ENCODE results near the gene CUX1.

The CUX1 gene

DNA sequence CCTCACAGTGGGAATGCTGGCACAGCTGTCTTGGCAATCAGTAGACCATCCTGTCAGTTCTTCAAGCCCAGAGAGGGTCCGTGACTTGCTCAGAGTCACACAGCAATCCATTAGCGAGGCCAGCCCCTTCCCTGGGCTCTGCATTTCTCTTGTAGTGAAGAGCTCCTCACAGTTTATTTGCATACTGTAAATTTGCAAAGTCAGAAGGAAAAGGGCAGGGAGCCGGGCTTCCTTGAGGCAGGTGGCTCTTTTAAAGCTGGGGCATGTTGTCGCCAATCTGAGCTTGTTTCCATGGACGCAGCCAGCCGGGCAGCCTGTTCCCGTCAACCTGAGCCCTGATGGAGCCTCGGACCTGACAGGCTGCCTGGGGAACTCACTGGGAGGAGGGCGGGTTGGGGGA, 123.4 kb downstream of the CUX1 start:
- DNase-seq = peak; percentile 34

DNA sequence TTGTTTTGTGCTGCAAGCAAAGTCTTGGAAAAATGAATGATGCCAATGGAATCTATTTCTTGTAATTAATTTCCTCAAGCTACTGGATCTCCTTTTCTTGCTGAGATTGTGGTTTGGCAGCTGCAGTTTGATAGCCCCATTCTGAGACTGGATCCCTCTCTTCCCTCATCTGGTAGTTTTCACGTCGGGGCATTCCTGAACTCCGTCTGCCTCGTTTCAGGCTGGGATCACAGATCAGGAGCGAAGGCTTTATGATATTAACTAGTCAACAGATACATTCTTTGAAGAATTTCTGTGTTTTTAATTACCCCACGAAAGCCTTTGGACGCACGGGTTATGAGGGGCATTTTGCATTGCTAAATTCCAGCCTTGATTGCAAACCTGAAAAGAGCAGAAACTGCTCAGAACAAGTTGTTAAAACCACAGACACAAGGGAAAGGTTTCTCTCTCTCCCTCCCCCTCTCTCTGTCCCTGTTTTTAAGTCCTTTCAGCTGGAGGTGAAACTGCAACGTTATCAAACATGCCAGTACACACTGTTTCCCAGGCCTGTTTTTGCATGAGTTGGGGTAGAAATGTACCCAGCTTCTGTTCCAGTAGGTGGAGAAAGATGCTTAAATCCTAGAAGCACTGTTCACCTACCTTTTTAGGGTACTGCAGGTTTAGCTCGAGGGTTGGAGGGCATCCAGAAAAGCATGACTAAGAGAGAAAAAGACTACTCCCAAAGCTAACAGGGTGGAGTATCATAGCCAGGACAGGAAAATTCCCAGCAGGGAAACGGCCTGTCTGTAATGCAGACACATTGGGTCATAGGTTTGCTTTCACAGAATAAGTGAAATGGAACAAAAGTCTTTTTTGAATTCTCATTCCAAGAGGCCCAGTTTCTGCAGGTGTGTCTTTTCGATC, 124.3 kb downstream of the CUX1 start:
- no peak for DNase-seq

DNA sequence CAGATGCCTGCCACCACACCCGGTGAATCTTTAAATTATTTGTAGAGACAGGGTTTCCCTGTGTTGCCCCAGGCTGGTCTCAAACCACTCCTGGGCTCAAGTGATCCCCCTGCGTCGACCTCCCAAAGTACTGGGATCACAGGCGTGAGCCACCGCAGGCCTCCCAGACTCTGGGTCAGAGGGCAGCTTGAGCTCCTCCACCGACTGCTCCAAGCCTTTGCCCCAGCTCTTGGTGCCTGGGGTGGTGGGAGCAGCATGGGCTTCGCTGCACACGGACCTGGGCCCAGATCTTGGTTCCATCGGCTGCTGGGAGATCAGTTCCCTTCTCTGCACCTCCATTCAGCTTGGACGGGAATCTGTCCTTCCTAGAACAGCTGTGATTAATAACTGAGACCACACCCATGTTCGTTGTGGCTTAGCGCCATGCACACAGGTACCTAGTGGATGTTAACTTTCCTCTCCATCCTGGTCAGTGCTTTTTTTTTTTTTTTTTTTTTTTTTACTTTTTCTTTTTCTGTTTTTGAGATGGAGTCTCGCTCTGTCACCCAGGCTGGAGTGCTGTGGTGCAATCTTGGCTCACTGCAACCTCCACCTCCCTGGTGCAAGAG, 125.3 kb downstream of the CUX1 start:
- no peak for DNase-seq

DNA sequence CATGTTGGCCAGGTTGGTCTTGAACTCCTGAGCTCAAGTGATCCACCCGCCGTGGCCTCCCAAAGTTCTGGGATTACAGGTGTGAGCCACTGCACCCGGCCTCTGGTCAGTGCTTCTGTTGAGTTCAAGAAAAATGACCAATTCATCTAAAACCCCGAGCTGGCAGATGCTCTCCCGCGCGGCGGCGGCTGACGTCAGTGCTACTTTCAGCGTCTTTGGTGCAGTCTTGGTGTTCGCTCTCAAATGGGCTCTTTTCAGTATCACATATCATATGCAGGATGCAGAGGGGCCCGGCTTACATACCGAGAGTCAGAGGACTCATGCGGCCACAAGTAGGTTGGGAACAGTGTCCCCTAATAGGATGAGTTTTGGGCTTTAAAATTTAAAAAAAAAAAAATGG, 125.9 kb downstream of the CUX1 start:
- DNase-seq = no peak

DNA sequence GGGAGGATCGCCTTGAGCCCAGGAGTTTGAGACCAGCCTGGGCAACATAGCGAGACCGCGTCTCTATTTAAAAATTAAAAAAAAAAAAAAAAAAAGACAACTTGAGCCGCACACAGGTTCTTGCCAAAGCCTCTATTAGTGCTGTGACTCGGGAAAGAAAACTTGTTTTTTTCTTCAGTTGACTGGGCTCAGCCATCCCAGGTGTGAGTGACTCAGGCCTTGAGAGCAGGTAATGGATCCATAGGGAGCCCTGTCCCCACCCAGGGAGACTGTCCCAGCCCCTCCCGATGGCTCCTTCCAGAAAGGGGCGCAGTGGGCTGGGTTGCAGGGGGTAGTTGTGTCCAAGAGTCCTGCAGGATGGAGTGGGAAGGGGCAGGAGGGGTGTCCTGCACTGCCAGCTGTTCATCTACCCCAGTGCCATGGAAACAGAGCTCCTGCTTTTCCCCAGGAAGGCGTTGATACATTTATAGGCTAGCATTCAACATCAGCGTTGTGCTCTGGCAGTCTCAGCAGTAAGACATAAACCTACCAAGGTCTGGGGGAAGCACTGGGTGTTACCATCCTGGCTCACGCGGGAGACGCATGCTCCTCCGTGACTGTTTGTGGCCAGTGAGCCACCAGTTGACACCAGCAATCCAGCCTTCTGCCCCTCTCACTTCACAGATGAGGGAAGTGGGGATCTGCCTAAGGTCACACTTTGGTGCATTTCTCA, 126.6 kb downstream of the CUX1 start:
- no peak for DNase-seq

DNA sequence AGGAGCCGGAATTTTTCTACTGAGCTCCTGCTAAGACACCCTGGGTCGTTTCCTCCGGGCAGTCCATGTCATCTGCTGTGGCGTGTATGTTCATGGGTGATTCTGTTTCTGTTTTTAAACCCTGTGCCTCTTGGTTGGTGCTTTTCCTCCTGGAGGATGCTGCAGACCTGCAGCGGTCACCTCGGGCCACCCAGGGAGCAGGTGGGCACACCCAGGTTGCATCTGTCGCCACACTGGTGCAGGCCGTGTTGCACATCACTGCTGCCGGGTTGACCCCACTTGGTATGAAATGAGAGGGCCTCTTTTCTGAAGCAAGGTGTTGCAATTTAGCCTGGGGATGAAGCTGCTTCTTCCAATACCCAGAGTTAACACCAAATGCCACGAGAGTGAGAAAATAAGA, 127.2 kb downstream of the CUX1 start:
- DNase-seq = no peak

DNA sequence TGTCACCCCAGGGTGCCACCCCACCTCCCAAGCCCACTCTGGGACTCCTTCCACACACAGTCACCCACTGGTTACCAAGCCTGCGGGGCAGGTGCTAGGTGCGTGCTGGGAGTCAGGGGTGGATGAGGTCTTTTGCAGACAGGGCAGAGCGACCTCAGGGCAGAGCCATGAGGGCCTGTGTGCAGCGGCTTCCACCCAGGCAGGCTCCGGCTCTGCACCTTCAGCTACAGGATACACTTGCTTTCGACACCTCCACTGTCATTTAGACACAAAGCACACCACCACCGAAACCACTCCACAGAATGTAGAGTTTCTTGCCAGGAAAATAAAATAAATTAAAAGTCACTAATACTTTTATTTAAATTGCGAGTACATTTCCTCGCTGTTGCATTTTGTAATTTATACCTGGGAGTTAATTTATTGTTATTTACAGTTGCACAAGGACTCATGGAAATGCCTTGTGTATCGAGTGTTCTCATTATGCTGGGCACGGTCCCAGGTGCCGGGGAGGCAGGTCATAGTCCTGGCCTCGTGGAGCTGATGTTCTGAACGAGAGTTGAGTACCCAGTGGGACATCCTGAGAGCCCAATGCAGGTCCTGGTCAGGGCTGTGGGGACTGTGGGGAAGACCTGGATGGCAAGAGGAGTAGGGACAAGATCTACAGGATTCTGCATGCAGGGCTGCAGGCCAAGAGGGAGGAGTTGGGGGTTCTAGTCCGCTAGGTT, 127.8 kb downstream of the CUX1 start:
- no peak for DNase-seq

DNA sequence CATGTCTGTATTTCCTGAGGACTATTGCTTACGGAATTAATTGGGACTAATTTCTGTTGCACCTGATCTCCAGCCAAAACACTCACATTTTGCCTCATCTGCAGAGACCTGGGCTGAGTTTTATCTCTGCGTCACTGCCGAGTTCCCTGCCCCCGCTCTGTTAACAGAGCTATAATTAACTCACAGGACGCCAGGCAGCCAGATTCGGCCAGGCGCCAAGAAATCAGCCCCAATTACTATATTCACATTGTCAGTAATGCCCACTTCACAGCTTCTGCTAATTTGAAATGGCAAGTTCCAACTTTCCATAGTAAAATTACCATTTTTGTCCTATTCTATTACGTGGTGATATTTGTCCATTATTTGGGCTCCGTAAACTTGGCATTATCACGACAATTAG, 130.5 kb downstream of the CUX1 start:
- DNase-seq = peak; percentile 3

DNA sequence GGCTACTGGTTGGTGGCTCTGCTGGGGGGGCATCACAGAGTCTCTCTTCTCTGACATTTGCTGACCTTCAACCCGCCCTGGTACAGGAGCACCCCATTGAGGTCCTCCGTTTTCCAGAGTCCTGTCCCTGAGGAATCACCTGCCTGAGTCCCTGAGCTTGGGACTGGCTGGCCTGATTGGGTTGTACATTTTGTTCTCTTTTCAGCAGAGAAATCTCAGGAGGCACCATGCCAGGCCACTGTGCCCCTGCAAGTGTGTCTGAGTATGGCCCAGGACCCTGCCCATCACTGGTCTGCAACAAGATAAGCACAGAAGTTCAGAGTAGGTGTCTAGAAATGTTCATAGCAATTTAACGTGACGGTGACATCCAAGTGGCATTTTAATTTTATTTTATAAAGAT, 131.2 kb downstream of the CUX1 start:
- DNase-seq = no peak

DNA sequence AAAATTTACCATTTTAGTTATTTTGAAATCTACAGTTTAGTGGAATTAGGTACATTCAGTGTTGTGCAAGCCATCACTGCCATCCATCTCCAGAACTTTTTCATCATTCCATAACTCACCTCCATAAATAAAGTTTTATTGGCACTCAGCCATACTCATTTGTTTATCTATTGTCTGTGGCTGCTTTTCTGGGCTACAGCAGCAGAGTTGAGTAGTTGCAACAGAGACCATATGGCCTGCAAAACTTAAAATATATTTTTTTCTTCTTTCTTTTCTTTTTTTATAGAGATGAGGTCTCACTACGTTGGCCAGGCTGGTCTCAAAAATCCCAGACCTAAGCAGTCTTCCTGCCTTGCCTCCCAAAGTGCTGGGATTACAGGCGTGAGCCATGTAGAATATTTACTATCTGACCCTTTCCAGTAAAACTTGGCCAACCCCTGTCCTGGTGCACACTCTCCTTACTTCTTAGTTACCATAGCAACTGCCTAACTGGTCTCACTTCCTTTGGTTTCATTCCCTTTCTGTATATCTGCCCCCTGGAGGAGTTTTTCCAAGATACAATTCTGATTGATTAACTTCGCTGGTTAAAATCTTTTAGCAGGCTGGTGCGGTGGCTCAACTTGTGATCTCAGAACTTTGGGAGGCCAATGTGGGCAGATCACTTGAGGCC, 133.2 kb downstream of the CUX1 start:
- DNase-seq = no peak

DNA sequence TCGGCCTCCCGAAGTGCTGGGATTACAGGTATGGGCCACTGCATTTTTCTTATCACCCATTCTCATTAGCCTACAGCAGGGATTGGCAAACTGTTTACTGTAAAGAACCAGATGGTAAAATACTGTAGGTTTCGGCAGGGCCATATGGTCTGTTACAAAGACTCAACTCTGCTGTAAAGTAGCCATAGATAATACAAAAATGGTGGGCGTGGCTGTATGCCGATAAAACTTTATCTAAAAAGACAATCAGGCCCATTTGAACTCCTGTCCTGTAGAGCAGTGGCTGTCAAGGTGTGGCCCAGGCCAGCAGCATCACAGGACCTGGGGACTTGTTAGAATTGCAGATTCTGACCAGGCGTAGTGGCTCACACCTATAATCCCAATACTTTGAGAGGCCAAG, 134.3 kb downstream of the CUX1 start:
- no peak for DNase-seq

DNA sequence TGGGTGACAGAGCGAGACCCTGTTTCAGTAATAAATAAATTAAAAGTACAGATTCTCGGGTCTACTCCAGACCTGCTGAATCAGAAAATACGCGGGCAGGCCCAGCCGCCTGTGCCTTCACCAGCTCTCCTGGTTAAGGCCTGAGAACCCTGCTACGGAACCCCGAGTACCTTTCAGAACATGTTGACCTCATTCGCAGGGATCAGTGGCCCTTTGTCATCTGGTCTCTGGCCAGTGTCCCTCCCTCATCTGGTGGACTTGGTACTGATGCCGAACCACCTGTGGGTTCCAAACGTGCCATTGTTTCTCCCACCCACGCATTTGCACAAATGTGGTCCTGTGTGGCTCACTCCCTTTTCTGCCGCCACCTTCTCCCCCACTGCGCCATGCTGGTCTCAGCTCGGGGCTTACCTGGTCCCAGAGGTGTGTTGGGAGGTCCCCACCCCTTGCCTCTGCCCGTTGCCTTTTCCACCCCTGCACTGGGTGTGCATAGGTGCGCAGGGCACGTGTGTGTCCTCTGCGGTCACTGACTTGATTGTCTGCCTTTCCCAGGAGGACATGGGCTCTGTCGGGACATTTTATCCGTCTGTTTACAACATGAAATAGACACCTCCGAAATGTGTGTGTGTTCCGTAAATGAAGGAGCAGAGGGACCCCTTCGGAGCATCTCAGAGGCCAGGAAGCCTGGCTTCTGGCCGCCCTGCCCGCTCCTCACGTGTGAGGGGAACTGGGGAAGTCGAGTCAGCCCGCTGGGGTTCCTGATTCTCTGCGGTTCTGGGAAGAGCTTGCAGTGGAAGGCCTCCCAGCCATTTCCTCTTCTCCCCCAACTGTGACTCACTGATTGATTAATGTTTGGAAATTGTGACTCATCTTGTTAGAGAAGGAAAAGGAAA, 135.2 kb downstream of the CUX1 start:
- no peak for DNase-seq

DNA sequence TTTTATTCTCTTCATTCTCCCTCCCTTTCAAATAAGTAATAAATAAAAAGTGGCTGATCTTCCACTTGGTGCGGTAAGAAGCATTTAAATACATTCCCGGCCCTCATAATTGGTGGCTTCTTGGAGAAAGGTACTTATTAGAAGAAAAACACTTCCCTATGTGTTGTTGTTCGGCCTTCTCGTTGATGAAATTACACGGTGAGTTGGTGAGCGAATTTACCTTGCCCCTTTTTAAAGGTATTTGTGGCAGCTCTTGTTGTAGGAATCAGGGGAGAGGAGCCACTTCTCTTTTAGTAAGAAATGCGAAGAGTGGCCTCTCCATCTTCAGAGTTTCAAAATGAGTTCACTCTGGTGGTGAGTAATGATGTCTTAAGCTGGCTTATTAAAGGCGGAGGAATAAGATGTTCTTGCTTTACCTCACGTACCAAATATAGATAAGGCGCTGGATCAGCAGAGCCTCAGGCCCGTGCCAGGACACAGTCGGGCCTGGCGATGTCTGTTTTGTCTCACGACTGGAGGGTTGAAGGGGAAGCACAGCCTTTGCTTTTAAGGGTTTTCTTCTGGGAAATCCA, 135.9 kb downstream of the CUX1 start:
- DNase-seq = no peak

DNA sequence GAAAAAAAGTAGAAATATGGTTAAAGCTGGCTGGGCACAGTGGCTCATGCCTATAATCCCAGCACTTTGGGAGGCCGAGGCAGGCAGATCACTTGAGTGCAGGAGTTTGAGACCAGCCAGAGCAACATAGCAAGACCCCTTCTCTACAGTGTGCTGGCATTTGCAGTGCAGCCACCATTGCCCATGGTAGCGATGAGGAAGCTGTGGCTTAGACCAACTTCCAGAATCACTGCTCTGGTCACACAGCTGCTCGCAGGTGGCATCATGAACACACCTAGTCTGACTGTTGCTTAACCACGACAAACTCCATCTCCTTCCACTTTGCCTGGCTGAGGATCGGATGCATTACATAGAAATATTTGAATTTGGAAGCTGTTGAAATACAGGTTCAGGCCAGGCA, 137.1 kb downstream of the CUX1 start:
- DNase-seq = no peak

DNA sequence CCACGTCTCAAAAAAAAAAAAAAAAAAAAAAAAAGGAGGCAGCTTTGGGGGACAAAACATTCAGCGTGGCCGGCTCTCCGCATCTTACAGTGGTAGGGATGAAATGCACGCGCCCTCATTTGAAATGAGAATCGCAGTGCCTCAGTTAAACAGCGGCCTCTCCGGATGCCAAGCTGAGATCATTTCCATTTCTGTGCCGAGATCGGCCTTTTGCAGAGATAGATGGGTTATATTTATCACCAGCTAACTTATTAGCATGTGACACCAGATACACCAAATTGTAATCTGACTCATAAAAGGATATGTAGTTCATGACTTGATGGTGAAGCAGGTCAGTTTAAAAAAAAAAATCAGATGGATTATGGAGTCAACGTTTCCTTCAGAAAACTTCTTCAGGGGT, 138.7 kb downstream of the CUX1 start:
- no peak for DNase-seq

DNA sequence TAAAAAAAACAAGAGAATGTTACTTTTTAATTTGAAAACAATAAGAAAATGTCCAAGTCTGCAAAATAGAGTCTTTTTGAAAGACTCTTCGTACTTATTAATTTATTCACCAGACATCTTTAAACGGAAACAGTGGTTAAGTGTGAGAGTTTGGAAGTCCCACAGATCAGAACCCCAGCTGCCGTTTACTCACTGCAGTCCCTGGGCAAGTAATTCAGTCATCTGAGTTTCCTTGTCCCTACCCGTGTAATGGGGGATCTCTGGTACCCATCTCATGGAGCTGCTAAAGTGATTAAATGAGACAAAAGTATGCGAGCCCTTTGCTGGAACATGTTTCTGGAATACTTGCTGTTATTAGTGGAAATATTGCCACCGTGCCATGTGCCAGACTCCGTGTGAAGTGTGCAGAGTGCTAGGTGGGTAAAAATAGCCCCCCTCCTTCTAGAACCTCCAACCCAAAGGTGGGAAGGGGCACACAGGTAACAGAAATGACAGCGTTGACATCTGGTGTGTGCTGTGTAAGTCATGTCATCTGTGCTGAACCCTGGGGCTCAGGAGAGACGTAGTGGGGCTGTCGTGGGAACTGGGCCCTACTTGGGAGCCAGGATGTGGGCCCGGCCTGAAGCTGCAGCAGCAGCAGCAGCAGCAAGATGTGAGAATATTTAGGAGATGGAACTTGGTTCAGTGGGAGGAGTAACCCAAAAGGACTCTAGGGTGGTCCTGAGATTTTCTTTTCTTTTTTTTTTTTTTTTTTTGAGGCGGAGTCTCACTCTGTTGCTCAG, 140.5 kb downstream of the CUX1 start:
- DNase-seq = no peak

DNA sequence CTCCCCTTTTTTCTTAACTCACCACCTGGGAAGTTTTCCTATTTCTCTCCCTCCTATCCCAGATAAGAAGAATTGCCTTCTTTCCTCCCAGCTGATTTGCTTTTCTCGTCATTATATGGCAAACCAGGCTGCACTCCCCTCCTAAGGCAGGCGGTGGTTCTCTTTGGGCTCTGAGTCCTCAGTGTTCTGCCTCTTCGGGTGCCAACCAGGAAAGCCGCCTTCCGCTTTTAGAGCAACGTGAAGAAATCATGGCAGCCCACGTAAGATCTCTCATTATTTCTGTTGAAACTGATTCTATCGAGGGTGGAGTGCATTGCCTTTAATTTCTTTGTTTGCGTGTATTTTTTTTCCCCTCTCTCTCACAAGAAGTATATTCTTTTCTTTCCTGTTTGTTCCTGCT, 141.9 kb downstream of the CUX1 start:
- DNase-seq = no peak

DNA sequence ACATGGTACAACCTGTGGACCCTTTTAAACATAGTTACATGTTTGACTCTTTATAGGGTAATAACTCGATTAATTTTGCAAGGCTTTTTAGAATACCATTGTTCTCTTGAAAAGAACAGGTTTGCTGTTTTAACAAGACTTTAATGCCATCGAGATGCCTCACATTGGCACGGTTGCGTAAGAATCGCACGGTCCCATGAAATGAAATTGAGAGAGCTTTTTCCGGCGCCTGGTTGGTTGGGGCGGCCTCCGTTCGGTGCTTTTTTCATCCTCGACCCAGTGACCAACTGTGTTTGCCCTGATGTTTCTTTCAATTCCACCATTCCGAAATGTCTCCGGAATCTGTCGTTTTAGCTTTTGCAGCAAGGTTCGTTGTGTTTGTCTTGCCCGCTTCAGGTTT, 142.4 kb downstream of the CUX1 start:
- DNase-seq = no peak

DNA sequence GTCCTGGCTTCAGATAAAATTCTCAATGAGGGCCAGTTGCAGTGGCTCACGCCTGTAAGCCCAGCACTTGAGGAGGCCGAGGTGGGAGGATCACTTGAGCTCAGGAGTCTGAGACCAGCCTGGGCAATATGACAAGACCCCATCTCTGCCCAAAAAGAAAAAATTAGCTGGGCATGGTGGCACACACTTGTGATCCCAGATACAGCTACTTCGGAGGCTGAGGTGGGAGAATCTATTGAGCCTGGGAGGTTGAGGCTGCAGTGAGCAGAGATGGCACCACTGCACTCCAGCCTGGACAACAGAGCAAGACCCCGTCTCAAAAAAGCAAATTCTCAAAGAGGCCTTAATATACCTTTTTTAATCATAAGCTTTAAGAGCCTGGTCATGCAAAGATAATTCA, 142.9 kb downstream of the CUX1 start:
- no peak for DNase-seq

DNA sequence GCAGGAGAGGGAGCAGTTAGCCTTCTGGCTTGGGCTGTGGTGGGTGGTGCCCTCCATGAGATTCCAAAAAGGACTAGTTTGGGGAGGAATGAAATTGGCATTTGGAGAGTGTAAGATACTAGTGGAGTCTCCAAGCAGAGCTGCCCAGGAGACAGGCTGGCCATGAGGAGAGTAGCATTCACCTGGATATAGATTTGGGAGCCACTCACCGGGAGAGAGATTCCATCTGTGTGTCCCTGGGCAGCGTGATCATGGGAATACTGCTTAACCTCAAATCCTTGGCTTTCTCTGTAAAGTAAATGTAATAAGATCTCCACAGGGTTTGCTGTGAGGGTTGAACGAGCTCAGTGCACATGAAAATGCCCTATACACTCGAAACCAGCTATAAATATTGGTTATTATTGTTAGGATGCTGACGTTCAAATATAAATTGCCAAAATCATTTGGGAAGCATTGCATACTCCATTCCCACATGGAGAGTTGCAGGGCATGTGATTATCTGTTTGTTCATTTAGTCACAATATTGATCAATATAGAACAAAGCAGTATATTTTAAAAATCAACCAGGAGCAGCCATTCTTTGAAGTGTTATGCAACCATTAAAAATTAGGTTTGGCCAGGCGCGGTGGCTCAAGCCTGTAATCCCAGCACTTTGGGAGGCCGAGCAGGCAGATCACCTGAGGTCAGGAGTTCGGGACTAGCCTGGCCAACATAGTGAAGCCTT, 143.7 kb downstream of the CUX1 start:
- DNase-seq = no peak
